Measurements from ENCODE around the gene MAD1L1.

MAD1L1 gene

GRCh38 chr7:1897861-1898627 lies 334.7 kb downstream of the MAD1L1 start:
- no peak for DNase-seq (ENCODE audit: low spot score)

- no peak for DNase-seq (ENCODE audit: low spot score)
Measured at GRCh38 chr7:1897076-1897860, 335.5 kb downstream of the MAD1L1 start.

GRCh38 chr7:1895664-1896515 lies 336.9 kb downstream of the MAD1L1 start:
- no peak for DNase-seq (ENCODE audit: low spot score)

GRCh38 chr7:1894906-1895663 lies 337.7 kb downstream of the MAD1L1 start:
- DNase-seq (ENCODE audit: low spot score), result no peak

- DNase-seq (ENCODE audit: low spot score), result no peak
Measured at GRCh38 chr7:1894313-1894900, 338.3 kb downstream of the MAD1L1 start.

- DNase-seq (ENCODE audit: low spot score), result no peak
Measured at GRCh38 chr7:1893451-1893850, 339.3 kb downstream of the MAD1L1 start.

GRCh38 chr7:1893036-1893435 lies 339.7 kb downstream of the MAD1L1 start:
- no peak for DNase-seq (ENCODE audit: low spot score)

GRCh38 chr7:1892011-1892965 lies 340.5 kb downstream of the MAD1L1 start:
- no peak for DNase-seq (ENCODE audit: low spot score)

GRCh38 chr7:1890289-1891235 lies 342.2 kb downstream of the MAD1L1 start:
- no peak for DNase-seq (ENCODE audit: low spot score)

GRCh38 chr7:1889556-1890181 lies 343.1 kb downstream of the MAD1L1 start:
- DNase-seq (ENCODE audit: low spot score), result peak; percentile 84

GRCh38 chr7:1889091-1889490 lies 343.7 kb downstream of the MAD1L1 start:
- DNase-seq (ENCODE audit: low spot score), result no peak

- no peak for DNase-seq (ENCODE audit: low spot score)
Measured at GRCh38 chr7:1888425-1888824, 344.3 kb downstream of the MAD1L1 start.

GRCh38 chr7:1887251-1887650 lies 345.5 kb downstream of the MAD1L1 start:
- no peak for DNase-seq (ENCODE audit: low spot score)

- no peak for DNase-seq (ENCODE audit: low spot score)
Measured at GRCh38 chr7:1886361-1887064, 346.2 kb downstream of the MAD1L1 start.

- no peak for DNase-seq (ENCODE audit: low spot score)
Measured at GRCh38 chr7:1885465-1886226, 347.1 kb downstream of the MAD1L1 start.

- peak; percentile 30 for DNase-seq (ENCODE audit: low spot score)
Measured at GRCh38 chr7:1884583-1885350, 348.0 kb downstream of the MAD1L1 start.

All from AG08395 (cell line).